Keratinocyte (primary cell): ENCODE data around the gene SKA2. TPM values are rescaled to one million over a fixed set of nuclear protein-coding genes. Genes with fewer than 3 reads are reported as not detected.

ENCODE experiments used
- DNase-seq: peaks from one replicate; pipeline ENCODE4 v3.0.0-alpha.2; 2011; ENCODE audit warnings: low read depth, missing footprints, low spot score
- FAIRE-seq: peaks from 2 replicates; lab custom pipeline; 2011; peaks lifted over from hg19 to GRCh38; lab: Jason Lieb, UNC
- H2AFZ ChIP-seq: 2 replicates; pipeline ENCODE4 v1.6.0; 2012; ENCODE audit warnings: low read length, control low read depth, inconsistent platforms; ENCODE audit not compliant: control insufficient read depth
- H3K27ac ChIP-seq: 2 replicates; pipeline ENCODE4 v1.5.1; 2011; ENCODE audit warnings: low read length; ENCODE audit not compliant: control insufficient read depth, insufficient read depth
- H3K27me3 ChIP-seq: 3 replicates; pipeline ENCODE4 v1.6.0; 2011; ENCODE audit warnings: low read length; ENCODE audit not compliant: control insufficient read depth, insufficient read depth; ENCODE audit errors: extremely low read depth
- H3K36me3 ChIP-seq, 2 experiments: 2 replicates in 1 of 2; 3 replicates in 1 of 2; pipeline ENCODE4 v1.5.1; 2011; ENCODE audit warnings: low read length in 2 of 2, mild to moderate bottlenecking in 1 of 2; ENCODE audit not compliant: control insufficient read depth in 2 of 2, insufficient read depth in 2 of 2; ENCODE audit errors: extremely low read depth in 1 of 2
- H3K4me1 ChIP-seq: 3 replicates; pipeline ENCODE4 v1.5.1; 2011; ENCODE audit warnings: low read length; ENCODE audit not compliant: control insufficient read depth, insufficient read depth; ENCODE audit errors: extremely low read depth
- H3K4me2 ChIP-seq: 3 replicates; pipeline ENCODE4 v1.6.0; 2011; ENCODE audit warnings: low read depth, low read length; ENCODE audit not compliant: control insufficient read depth, insufficient read depth; ENCODE audit errors: extremely low read depth
- H3K4me3 ChIP-seq, 3 experiments: fragments of 200-600 bp in 1 of 3; sonication (generic) in 1 of 3; 2 replicates in 2 of 3; 3 replicates in 1 of 3; pipeline ENCODE4 v1.5.1; 2011 to 2016; ENCODE audit warnings: low read length in 3 of 3, mild to moderate bottlenecking in 3 of 3, control low read depth in 2 of 3, inconsistent platforms in 1 of 3, low read depth in 1 of 3, mixed read lengths in 1 of 3, mixed run types in 1 of 3, moderate library complexity in 1 of 3; ENCODE audit not compliant: control insufficient read depth in 2 of 3, insufficient read depth in 2 of 3; ENCODE audit errors: extremely low read depth in 1 of 3
- H3K79me2 ChIP-seq: 2 replicates; pipeline ENCODE4 v1.6.0; 2012; ENCODE audit warnings: low read length; ENCODE audit not compliant: control insufficient read depth, insufficient read depth
- H3K9ac ChIP-seq: 3 replicates; pipeline ENCODE4 v1.6.0; 2011; ENCODE audit warnings: low read length; ENCODE audit not compliant: control insufficient read depth, insufficient read depth; ENCODE audit errors: extremely low read depth
- H3K9me1 ChIP-seq: 3 replicates; pipeline ENCODE4 v1.6.0; 2011; ENCODE audit warnings: low read length; ENCODE audit not compliant: control insufficient read depth, insufficient read depth; ENCODE audit errors: extremely low read depth
- H3K9me3 ChIP-seq: 2 replicates; pipeline ENCODE4 v1.5.1; 2012; ENCODE audit warnings: low read depth, low read length; ENCODE audit not compliant: control insufficient read depth
- H4K20me1 ChIP-seq: 3 replicates; pipeline ENCODE4 v1.6.0; 2011; ENCODE audit warnings: low read length; ENCODE audit not compliant: control insufficient read depth, insufficient read depth; ENCODE audit errors: extremely low read depth
- CTCF ChIP-seq, 3 experiments: IDR thresholded peaks in 1 of 3; conservative IDR thresholded peaks in 1 of 3; optimal IDR thresholded peaks in 1 of 3; 2 replicates in 2 of 3; 3 replicates in 1 of 3; pipeline versions ENCODE3 to v1.5.1; 2011; ENCODE audit warnings: low read length in 3 of 3, mild to moderate bottlenecking in 3 of 3, moderate library complexity in 2 of 3, control low read depth in 1 of 3, inconsistent platforms in 1 of 3; ENCODE audit not compliant: insufficient read depth in 2 of 3; ENCODE audit errors: extremely low read depth in 1 of 3
- EZH2 ChIP-seq: IDR thresholded peaks from one replicate; pipeline ENCODE4 v1.6.1; 2012; ENCODE audit warnings: inconsistent platforms, mild to moderate bottlenecking, low read length, moderate library complexity
- dilution Hi-C: fragments of 300-500 bp; cut with MboI; formaldehyde crosslinking; loops from one replicate; pipeline ENCODE4 v1.7.0; 2020; ENCODE audit warnings: low sequenced_read_pairs; ENCODE audit not compliant: extremely low pct_ligation_motif_present
- polyA plus RNA-seq, 5 experiments: library from polyadenylated mRNA; depleted of rRNA in 3 of 5; stranded (reverse) in 3 of 5; stranded (forward) in 1 of 5; unstranded in 1 of 5; fragments of >200 nt; gene quantifications; 1 replicate in 1 of 5; 2 replicates in 3 of 5; 3 replicates in 1 of 5; pipeline versions ENCODE4 v1.2.1 to v1.2.3, GENCODE V29; 2011 to 2012; ENCODE audit warnings: missing spikeins in 2 of 5, low read depth in 1 of 5, low replicate concordance in 1 of 5

SKA2 gene
- polyA plus RNA-seq, 1 donor (not counting 4 experiments of a cell fraction or from before 2014, with no cell fraction given), result 52.8 TPM

- no peak for FAIRE-seq
- Histone ChIP-seq H3K9me3 (no peaks in the 10 kb centered on the region), H3K79me2 (peaks cover 57% of the 10 kb centered on the region), H3K9ac (no peak overlapping the region), H3K4me3 (no peak overlapping the region), H3K27me3 (no peaks in the 10 kb centered on the region), H3K4me2 (no peak overlapping the region), H3K9me1 (no peaks in the 10 kb centered on the region), H2AFZ (no peak overlapping the region), H3K27ac (no peak overlapping the region), H4K20me1 (no peaks in the 10 kb centered on the region), H3K4me1 (no peaks in the 10 kb centered on the region), H3K36me3 (no peaks in the 10 kb centered on the region)
- no peak for DNase-seq
- TF ChIP-seq CTCF (optimal IDR thresholded peaks at IDR 0.05 in 1 of 3, IDR thresholded peaks at IDR 0.05 in 1 of 3, conservative IDR thresholded peaks at IDR 0.05 in 1 of 3; ENCODE audit: extremely low read depth in 1 of 3, insufficient read depth in 2 of 3, low read length in 3 of 3), result no peak
- TF ChIP-seq EZH2, result no peak
- dilution Hi-C loops, result no loop called here
Observed at GRCh38 chr17:59131131-59131530, 23.9 kb downstream of the SKA2 start.

DNA sequence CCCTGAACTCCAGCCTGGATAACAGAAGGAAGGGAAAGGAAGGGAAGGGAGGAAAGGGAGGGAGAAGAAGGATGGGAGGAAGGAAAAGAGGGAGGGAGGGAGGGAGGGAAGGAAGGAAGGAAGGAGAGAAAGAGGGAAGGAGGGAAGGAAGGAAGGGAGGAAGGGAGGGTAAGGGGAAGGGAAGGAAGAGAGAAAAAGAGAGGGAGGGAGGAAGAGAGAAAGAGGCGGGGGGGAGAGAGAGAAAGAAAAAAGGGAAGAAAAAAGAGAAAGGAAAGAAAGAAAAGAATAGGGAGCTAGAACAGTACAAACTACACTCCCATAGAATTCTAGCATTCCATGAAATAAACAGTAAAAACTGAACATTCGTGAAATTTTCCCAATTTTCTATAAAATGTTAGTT, 25.2 kb downstream of the SKA2 start:
- DNase-seq (no peak), FAIRE-seq (no peak)
- H3K4me2 ChIP-seq, result no peak overlapping the region
- no peak for TF ChIP-seq EZH2
- H3K36me3 ChIP-seq, result no peaks in the 10 kb centered on the region
- no peaks in the 10 kb centered on the region for H3K4me1 ChIP-seq
- no peaks in the 10 kb centered on the region for H4K20me1 ChIP-seq
- dilution Hi-C loops, result no loop called here
- H3K79me2 ChIP-seq, result peaks cover 48% of the 10 kb centered on the region
- no peaks in the 10 kb centered on the region for H3K9me1 ChIP-seq
- no peaks in the 10 kb centered on the region for H3K27me3 ChIP-seq
- H2AFZ ChIP-seq, result no peak overlapping the region
- no peak overlapping the region for H3K4me3 ChIP-seq
- H3K27ac ChIP-seq, result no peak overlapping the region
- H3K9me3 ChIP-seq, result no peaks in the 10 kb centered on the region
- H3K9ac ChIP-seq, result no peak overlapping the region

DNA sequence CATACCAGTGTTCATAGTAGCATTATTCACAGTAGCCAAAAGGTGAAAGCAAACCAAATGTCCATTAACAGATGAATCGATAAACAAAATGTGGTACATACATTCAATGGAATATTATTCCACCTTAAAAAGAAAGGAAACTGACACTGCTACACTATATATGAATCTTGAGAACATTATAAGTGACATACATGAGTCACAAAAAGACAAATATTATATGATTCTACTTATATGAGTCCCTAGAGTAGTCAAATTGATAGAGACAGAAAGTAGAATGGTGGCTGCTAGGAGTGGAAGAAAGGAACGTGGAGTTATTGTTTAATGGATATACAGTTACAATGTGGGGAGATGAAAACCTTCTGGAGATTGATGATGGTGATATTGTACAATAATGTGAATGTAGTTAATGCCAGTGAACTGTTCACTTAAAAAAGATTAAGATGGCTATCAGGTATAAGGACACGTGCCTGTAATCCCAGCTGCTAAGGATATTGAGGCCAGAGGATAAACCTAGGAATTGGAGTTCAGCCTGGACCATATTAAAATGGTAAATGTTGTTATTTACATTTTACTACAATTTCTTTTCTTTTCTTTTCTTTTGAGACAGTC, 28.1 kb downstream of the SKA2 start:
- Histone ChIP-seq H3K4me1 (no peaks in the 10 kb centered on the region), H3K4me3 (no peak overlapping the region), H4K20me1 (no peaks in the 10 kb centered on the region), H3K4me2 (no peak overlapping the region), H3K9me1 (no peaks in the 10 kb centered on the region), H3K9me3 (no peaks in the 10 kb centered on the region), H2AFZ (no peak overlapping the region), H3K9ac (no peak overlapping the region), H3K79me2 (peaks cover 22% of the 10 kb centered on the region), H3K27me3 (no peaks in the 10 kb centered on the region), H3K36me3 (no peaks in the 10 kb centered on the region), H3K27ac (no peak overlapping the region)
- TF ChIP-seq EZH2, result no peak
- no peak for TF ChIP-seq CTCF (optimal IDR thresholded peaks at IDR 0.05 in 1 of 3, IDR thresholded peaks at IDR 0.05 in 1 of 3, conservative IDR thresholded peaks at IDR 0.05 in 1 of 3; ENCODE audit: extremely low read depth in 1 of 3, insufficient read depth in 2 of 3, low read length in 3 of 3)
- FAIRE-seq (no peak), DNase-seq (no peak)
- dilution Hi-C loops, result no loop called here
